OCI-LY7 (cell line): ENCODE measurements around the gene SLC48A1. TPM values are rescaled to one million over a fixed set of nuclear protein-coding genes. Genes with fewer than 3 reads are reported as not detected.

Source experiments
- BruUV-seq: library from RNA; stranded (reverse); fragments of 400-500 nt; replicated peaks from 2 replicates; lab custom pipeline; 2021; lab: Mats Ljungman, UMichigan
- CTCF ChIA-PET: fragments of 300-600 bp; sonication (Branson Sonifier 250); formaldehyde crosslinking; loops from one replicate; lab custom pipeline; 2022; ENCODE audit warnings: antibody characterized with exemption; ENCODE audit not compliant: unreplicated experiment; lab: Charles Lee
- POLR2A ChIA-PET: fragments of 300-600 bp; sonication (Branson Sonifier 250); formaldehyde crosslinking; loops from one replicate; lab custom pipeline; 2022; ENCODE audit warnings: antibody characterized with exemption; lab: Charles Lee
- DNase-seq: peaks from one replicate; pipeline ENCODE4 v3.0.0-alpha.2; 2015; ENCODE audit warnings: low spot score
- H2AFZ ChIP-seq: fragments of 200-600 bp; sonication (generic), shearing (Covaris generic); 2 replicates; pipeline ENCODE4 v1.6.1; 2014; ENCODE audit warnings: mild to moderate bottlenecking, antibody characterized with exemption, low read length, moderate library complexity
- H3K27ac ChIP-seq: fragments of 200-600 bp; sonication (generic); 2 replicates; pipeline ENCODE4 v1.5.1; 2014; ENCODE audit warnings: mixed run types, low read depth, mild to moderate bottlenecking, moderate library complexity, low read length, inconsistent platforms; ENCODE audit not compliant: poor library complexity, severe bottlenecking
- H3K36me3 ChIP-seq: fragments of 200-600 bp; sonication (generic); 2 replicates; pipeline ENCODE4 v1.6.1; 2014; ENCODE audit warnings: mild to moderate bottlenecking, antibody characterized with exemption, low read length, moderate library complexity, mixed read lengths; ENCODE audit not compliant: insufficient read depth
- H3K4me1 ChIP-seq: fragments of 200-600 bp; sonication (generic); 2 replicates; pipeline ENCODE4 v1.5.1; 2014; ENCODE audit warnings: mild to moderate bottlenecking, low read length; ENCODE audit not compliant: insufficient read depth, poor library complexity, severe bottlenecking
- H3K4me2 ChIP-seq: fragments of 200-600 bp; sonication (generic); 2 replicates; pipeline ENCODE4 v1.6.1; 2014; ENCODE audit warnings: mild to moderate bottlenecking, low read length
- H3K4me3 ChIP-seq: fragments of 200-600 bp; sonication (generic); 2 replicates; pipeline ENCODE4 v1.5.1; 2014; ENCODE audit warnings: mild to moderate bottlenecking, low read depth, low read length; ENCODE audit not compliant: poor library complexity, severe bottlenecking
- H3K79me2 ChIP-seq: fragments of 200-600 bp; sonication (generic); 2 replicates; pipeline ENCODE4 v1.6.1; 2016; ENCODE audit warnings: low read depth, mild to moderate bottlenecking, low read length, moderate library complexity, mixed read lengths; ENCODE audit not compliant: insufficient read depth
- H3K9me2 ChIP-seq: fragments of 200-600 bp; sonication (generic); 2 replicates; pipeline ENCODE4 v1.6.1; 2016; ENCODE audit warnings: mild to moderate bottlenecking, low read length, mixed read lengths; ENCODE audit not compliant: insufficient read depth
- H3K9me3 ChIP-seq: fragments of 200-600 bp; sonication (generic); 2 replicates; pipeline ENCODE4 v1.6.1; 2014; ENCODE audit warnings: mild to moderate bottlenecking, mixed run types, low read length, mixed read lengths
- H4K20me1 ChIP-seq: fragments of 200-600 bp; sonication (generic); 2 replicates; pipeline ENCODE4 v1.6.1; 2014; ENCODE audit warnings: mild to moderate bottlenecking, antibody characterized with exemption, low read length, moderate library complexity, mixed read lengths; ENCODE audit not compliant: insufficient read depth
- EZH2phosphoT487 ChIP-seq: fragments of 200-600 bp; sonication (generic); IDR thresholded peaks from 2 replicates; pipeline ENCODE4 v1.6.1; 2018; ENCODE audit warnings: low read depth, borderline replicate concordance, mild to moderate bottlenecking, mixed run types, antibody characterized with exemption, low read length, moderate library complexity, mixed read lengths
- intact Hi-C: fragments of 100-400 bp; cut with micrococcal nuclease; formaldehyde crosslinking; loops from one replicate; pipeline ENCODE4 v1.10.0; 2022; ENCODE audit not compliant: unreplicated experiment
- total RNA-seq, 2 experiments: library from RNA; depleted of rRNA in 1 of 2; stranded (reverse); fragments of >200 nt in 1 of 2; shearing (Covaris generic) in 1 of 2; gene quantifications; 2 replicates each; pipeline ENCODE4 v1.2.3, GENCODE V29; 2014 to 2022
- TF ChIP-seq, protein P1 (sequence below): fragments of 200-600 bp; sonication (generic); conservative IDR thresholded peaks from 2 replicates; pipeline ENCODE4 v1.5.1; 2014; ENCODE audit warnings: mild to moderate bottlenecking, antibody characterized with exemption, low read length, moderate library complexity, mixed read lengths

The SLC48A1 gene
- total RNA-seq, 2 experiments from 2014 or later = 9.6 to 12.0 TPM

DNA sequence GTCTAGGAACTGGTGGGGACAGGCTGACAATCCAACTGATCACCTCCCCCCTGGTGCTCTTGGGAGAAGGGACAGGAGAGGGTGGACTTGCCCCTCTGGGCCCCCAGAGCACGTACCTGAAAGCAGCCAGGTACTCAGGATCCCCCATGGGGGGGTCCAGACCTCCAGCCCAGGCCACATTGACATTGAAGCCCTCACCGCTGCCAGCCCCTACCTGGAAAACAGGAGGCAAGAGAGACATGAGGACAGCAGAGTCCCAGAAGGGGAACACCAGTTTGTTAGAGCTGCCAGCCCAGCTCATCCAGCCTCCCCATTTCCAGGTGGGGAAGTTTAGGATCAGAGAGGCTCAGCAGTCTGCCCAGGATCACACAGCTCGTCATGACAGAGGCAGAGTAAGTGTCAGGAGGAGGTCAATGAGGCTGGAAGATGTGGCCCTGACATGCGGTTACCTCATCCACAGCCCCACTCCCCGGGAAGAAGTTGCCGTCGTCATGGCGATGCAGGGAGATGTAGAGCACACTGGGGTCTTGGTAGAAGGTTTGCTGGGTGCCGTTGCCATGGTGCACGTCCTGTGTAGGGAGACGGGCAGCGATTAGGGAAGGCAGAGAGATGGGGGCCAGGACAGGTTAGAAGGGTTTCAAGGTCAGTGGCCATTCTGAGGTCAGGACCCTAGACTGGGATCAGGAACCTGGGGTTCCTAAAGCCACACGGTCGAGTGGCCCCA lies 14.7 kb downstream of the SLC48A1 start:
- intact Hi-C loops = no loop called here
- Histone ChIP-seq H3K79me2 (no peaks in the 10 kb centered on the region), H4K20me1 (no peaks in the 10 kb centered on the region), H3K4me2 (no peak overlapping the region), H3K9me2 (no peaks in the 10 kb centered on the region), H3K27ac (no peak overlapping the region), H2AFZ (no peak overlapping the region), H3K9me3 (no peaks in the 10 kb centered on the region), H3K4me1 (no peaks in the 10 kb centered on the region), H3K4me3 (no peak overlapping the region), H3K36me3 (peaks cover 94% of the 10 kb centered on the region)
- no TSS peak for BruUV-seq
- POLR2A ChIA-PET = interaction anchor here (1.8 kb wide), 1 partner anchor 20 kb away, joined by 5 read pairs; no protein-coding TSS in a partner anchor
- CTCF ChIA-PET = interaction anchor here (0.8 kb wide), 1 partner anchor 23 kb away, joined by 4 read pairs; no protein-coding TSS in a partner anchor
- no peak for DNase-seq
- TF ChIP-seq, protein P1, sequence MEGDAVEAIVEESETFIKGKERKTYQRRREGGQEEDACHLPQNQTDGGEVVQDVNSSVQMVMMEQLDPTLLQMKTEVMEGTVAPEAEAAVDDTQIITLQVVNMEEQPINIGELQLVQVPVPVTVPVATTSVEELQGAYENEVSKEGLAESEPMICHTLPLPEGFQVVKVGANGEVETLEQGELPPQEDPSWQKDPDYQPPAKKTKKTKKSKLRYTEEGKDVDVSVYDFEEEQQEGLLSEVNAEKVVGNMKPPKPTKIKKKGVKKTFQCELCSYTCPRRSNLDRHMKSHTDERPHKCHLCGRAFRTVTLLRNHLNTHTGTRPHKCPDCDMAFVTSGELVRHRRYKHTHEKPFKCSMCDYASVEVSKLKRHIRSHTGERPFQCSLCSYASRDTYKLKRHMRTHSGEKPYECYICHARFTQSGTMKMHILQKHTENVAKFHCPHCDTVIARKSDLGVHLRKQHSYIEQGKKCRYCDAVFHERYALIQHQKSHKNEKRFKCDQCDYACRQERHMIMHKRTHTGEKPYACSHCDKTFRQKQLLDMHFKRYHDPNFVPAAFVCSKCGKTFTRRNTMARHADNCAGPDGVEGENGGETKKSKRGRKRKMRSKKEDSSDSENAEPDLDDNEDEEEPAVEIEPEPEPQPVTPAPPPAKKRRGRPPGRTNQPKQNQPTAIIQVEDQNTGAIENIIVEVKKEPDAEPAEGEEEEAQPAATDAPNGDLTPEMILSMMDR = no peak
- no peak for TF ChIP-seq EZH2phosphoT487

DNA sequence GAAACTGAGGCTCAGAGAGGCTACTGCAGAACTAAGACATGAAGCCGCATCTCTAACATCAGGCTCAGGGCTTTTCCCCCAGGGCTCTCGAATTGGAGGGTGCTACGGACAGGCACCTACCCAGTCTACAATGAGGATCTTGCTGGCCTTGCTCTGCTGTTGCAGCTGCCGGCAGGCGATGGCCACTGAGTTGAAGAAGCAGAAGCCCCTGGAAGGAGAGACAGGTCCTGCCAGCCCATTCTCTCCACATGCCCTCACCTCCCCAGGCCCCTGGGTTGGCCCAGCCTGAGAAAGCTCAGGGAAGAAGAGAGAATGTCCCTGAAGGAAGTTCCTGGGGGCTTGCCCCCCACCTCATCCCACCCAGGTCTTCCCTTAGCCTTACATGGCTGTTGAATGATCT lies 16.1 kb downstream of the SLC48A1 start:
- no TSS peak for BruUV-seq
- DNase-seq = no peak
- no peak overlapping the region for H3K4me2 ChIP-seq
- no peaks in the 10 kb centered on the region for H3K9me3 ChIP-seq
- H3K27ac ChIP-seq = no peak overlapping the region
- H3K4me3 ChIP-seq = no peak overlapping the region
- ChIA-PET POLR2A (no interaction called here), CTCF (no interaction called here)
- H3K9me2 ChIP-seq = no peaks in the 10 kb centered on the region
- no peaks in the 10 kb centered on the region for H3K4me1 ChIP-seq
- no peaks in the 10 kb centered on the region for H3K79me2 ChIP-seq
- no peak overlapping the region for H2AFZ ChIP-seq
- intact Hi-C loops = no loop called here
- peaks cover 92% of the 10 kb centered on the region for H3K36me3 ChIP-seq
- TF ChIP-seq, protein P1 = no peak
- no peak for TF ChIP-seq EZH2phosphoT487
- no peaks in the 10 kb centered on the region for H4K20me1 ChIP-seq

DNA sequence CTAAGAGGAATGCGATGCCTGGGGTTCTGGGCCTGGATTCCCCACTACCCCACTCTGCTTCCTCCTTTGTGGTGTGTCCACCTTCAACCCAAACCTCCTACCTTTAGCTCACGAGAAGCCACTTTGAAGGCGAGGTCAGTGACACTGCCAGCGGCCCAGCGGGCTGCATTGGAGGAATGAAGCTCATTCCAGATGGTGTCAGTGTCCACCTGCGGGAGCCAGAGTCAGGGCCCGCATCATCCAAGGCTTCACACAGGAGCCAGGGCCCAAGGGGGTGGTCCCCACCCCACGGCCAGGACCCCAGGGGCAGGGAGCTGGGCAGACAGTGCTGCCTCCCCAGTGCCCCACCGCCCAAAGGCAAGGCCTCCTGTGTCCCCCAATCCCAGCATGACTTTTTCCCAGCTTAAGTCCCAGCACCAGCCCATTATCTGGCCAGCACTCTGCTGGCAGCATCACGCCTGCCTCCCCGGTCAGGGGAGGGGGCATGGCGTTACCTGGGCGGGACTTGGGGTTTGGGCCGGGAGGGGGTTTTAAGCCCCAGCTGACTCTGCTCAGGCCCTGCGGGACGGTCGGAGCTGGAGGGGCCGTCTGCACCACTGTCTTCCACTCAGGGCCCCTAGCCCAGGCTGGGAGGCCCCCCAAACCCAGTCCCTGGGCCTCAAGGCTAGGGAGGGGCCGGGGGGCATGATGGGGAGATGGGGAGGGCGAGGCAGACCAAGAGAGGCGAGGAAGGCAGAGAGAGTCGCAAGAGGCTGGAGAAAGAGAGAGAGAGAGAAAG lies 16.9 kb downstream of the SLC48A1 start:
- no peaks in the 10 kb centered on the region for H3K9me3 ChIP-seq
- H3K4me3 ChIP-seq = no peak overlapping the region
- peaks cover 92% of the 10 kb centered on the region for H3K36me3 ChIP-seq
- no TSS peak for BruUV-seq
- H3K4me1 ChIP-seq = no peaks in the 10 kb centered on the region
- H4K20me1 ChIP-seq = no peaks in the 10 kb centered on the region
- DNase-seq = no peak
- ChIA-PET POLR2A (no interaction called here), CTCF (no interaction called here)
- no peaks in the 10 kb centered on the region for H3K79me2 ChIP-seq
- H3K9me2 ChIP-seq = no peaks in the 10 kb centered on the region
- TF ChIP-seq EZH2phosphoT487 = no peak
- TF ChIP-seq, protein P1 = no peak
- no peak overlapping the region for H3K4me2 ChIP-seq
- no peak overlapping the region for H3K27ac ChIP-seq
- intact Hi-C loops = no loop called here
- no peak overlapping the region for H2AFZ ChIP-seq
